ENCODE results near the gene SH3PXD2A. TPM values are rescaled to one million over a fixed set of nuclear protein-coding genes. Genes with fewer than 3 reads are reported as not detected.

SH3PXD2A gene
- total RNA-seq, 1 donor from 2014 or later: 38.6 TPM

GRCh38 chr10:103726637-103727036 lies 128.7 kb downstream of the SH3PXD2A start:
- TF ChIP-seq, protein P1, sequence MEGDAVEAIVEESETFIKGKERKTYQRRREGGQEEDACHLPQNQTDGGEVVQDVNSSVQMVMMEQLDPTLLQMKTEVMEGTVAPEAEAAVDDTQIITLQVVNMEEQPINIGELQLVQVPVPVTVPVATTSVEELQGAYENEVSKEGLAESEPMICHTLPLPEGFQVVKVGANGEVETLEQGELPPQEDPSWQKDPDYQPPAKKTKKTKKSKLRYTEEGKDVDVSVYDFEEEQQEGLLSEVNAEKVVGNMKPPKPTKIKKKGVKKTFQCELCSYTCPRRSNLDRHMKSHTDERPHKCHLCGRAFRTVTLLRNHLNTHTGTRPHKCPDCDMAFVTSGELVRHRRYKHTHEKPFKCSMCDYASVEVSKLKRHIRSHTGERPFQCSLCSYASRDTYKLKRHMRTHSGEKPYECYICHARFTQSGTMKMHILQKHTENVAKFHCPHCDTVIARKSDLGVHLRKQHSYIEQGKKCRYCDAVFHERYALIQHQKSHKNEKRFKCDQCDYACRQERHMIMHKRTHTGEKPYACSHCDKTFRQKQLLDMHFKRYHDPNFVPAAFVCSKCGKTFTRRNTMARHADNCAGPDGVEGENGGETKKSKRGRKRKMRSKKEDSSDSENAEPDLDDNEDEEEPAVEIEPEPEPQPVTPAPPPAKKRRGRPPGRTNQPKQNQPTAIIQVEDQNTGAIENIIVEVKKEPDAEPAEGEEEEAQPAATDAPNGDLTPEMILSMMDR (conservative IDR thresholded peaks at IDR 0.05): no peak
- no peak for DNase-seq (ENCODE audit: extremely low spot score, unreplicated experiment)
- Mint-ChIP-seq H3K27me3 (no peaks in the 10 kb centered on the region), H3K27ac (no peak overlapping the region), H3K4me3 (no peak overlapping the region), H3K9me3 (no peaks in the 10 kb centered on the region), H3K4me1 (ENCODE audit: unreplicated experiment) (peaks cover 15% of the 10 kb centered on the region), H3K36me3 (peaks cover 16% of the 10 kb centered on the region)

DNA sequence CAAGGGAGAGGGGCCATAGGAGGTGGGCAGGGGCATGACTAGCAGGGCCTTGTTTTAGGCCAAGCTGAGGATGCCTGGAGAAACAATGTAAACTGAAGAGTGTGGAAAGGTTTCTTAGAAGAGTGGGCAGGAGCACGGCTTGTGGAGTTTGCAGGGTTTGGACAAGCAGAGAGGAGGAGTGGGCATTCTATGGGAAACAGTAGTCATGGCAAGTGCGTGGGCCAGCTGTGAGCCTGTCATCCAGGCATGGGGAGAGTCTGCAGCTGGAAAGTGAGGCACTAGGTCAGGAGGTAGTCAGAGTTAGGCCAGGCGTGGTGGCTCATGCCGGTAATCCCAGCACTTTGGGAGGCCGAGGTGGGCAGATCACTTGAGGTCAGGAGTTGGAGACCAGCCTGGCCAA lies 130.1 kb downstream of the SH3PXD2A start:
- no peak for DNase-seq (ENCODE audit: extremely low spot score, unreplicated experiment)
- Mint-ChIP-seq H3K4me3 (no peak overlapping the region), H3K27ac (no peak overlapping the region), H3K4me1 (ENCODE audit: unreplicated experiment) (peaks cover 13% of the 10 kb centered on the region), H3K36me3 (peaks cover 12% of the 10 kb centered on the region), H3K9me3 (no peaks in the 10 kb centered on the region), H3K27me3 (no peaks in the 10 kb centered on the region)
- TF ChIP-seq, protein P1 (conservative IDR thresholded peaks at IDR 0.05): no peak

GRCh38 chr10:103724771-103725170 lies 130.6 kb downstream of the SH3PXD2A start:
- Mint-ChIP-seq H3K36me3 (peaks cover 12% of the 10 kb centered on the region), H3K4me3 (no peak overlapping the region), H3K9me3 (no peaks in the 10 kb centered on the region), H3K4me1 (ENCODE audit: unreplicated experiment) (peaks cover 12% of the 10 kb centered on the region), H3K27me3 (no peaks in the 10 kb centered on the region), H3K27ac (no peak overlapping the region)
- DNase-seq (ENCODE audit: extremely low spot score, unreplicated experiment): no peak
- TF ChIP-seq, protein P1 (conservative IDR thresholded peaks at IDR 0.05): no peak

- Mint-ChIP-seq H3K9me3 (no peaks in the 10 kb centered on the region), H3K4me3 (no peak overlapping the region), H3K36me3 (peaks cover 13% of the 10 kb centered on the region), H3K27ac (peak overlapping the region; percentile 5), H3K4me1 (ENCODE audit: unreplicated experiment) (peaks cover 14% of the 10 kb centered on the region), H3K27me3 (no peaks in the 10 kb centered on the region)
- TF ChIP-seq, protein P1 (conservative IDR thresholded peaks at IDR 0.05): no peak
- DNase-seq (ENCODE audit: extremely low spot score, unreplicated experiment): no peak
Measured at GRCh38 chr10:103724074-103724473, 131.3 kb downstream of the SH3PXD2A start.

- DNase-seq (ENCODE audit: extremely low spot score, unreplicated experiment): no peak
- H3K27ac Mint-ChIP-seq: no peak overlapping the region
- H3K9me3 Mint-ChIP-seq: no peaks in the 10 kb centered on the region
Measured at GRCh38 chr10:103723557-103723956, 131.8 kb downstream of the SH3PXD2A start.

More at GRCh38 chr10:103723557-103723956, 131.8 kb downstream of the SH3PXD2A start:
- no peaks in the 10 kb centered on the region for H3K27me3 Mint-ChIP-seq
- TF ChIP-seq, protein P1 (conservative IDR thresholded peaks at IDR 0.05): no peak
- peaks cover 19% of the 10 kb centered on the region for H3K36me3 Mint-ChIP-seq
- no peak overlapping the region for H3K4me3 Mint-ChIP-seq
- peaks cover 18% of the 10 kb centered on the region for H3K4me1 Mint-ChIP-seq (ENCODE audit: unreplicated experiment)

Measured in type B pancreatic cell (in vitro differentiated cells).